ENCODE results near the gene PRDM16. TPM values are rescaled to one million over a fixed set of nuclear protein-coding genes. Genes with fewer than 3 reads are reported as not detected.
A peak's percentile ranks its signal among the peaks of the same experiment; 100 is the strongest.

The PRDM16 gene
- total RNA-seq, 1 experiment from 2014 or later, result 0.17 TPM

GRCh38 chr1:3024019-3024418 is 45.0 kb upstream of the PRDM16 start:
- DNase-seq, result peak; percentile 19
- peak; percentile 27; the same call in 1 of the 3 replicates for TF ChIP-seq CTCF (conservative IDR thresholded peaks at IDR 0.05)
- peaks cover 24% of the 10 kb centered on the region for H3K9me3 ChIP-seq (ENCODE audit: control insufficient read depth, low read depth, low read length)
- H3K9me3 Mint-ChIP-seq, result peaks cover 0 to 24% of the 10 kb centered on the region in 2 experiments; a peak in 2 of 5 replicates
- no peaks in the 10 kb centered on the region for H3K79me1 ChIP-seq (ENCODE audit: insufficient read depth, low read depth, low read length, poor library complexity, severe bottlenecking)
- H2BK12ac ChIP-seq (ENCODE audit: insufficient read length, low read depth, low read length), result no peak overlapping the region
- H3K18ac ChIP-seq (ENCODE audit: insufficient read length, low read depth, low read length), result no peak overlapping the region
- no peak overlapping the region for H3K56ac ChIP-seq (ENCODE audit: insufficient read length, low read depth, low read length)
- H3K27me3 Mint-ChIP-seq (ENCODE audit: low read depth), result peaks cover 2% of the 10 kb centered on the region
- no peak overlapping the region for H2BK20ac ChIP-seq (ENCODE audit: low read depth, low read length, poor library complexity, severe bottlenecking)
- H3K23me2 ChIP-seq (ENCODE audit: insufficient read length, low read depth, low read length, poor library complexity, severe bottlenecking), result no peaks in the 10 kb centered on the region
- no peaks in the 10 kb centered on the region for H3K27me3 ChIP-seq (ENCODE audit: insufficient read depth, low read length)
- H2BK15ac ChIP-seq (ENCODE audit: low read depth, low read length), result no peak overlapping the region
- H3K27ac ChIP-seq (ENCODE audit: insufficient read length, low read depth, low read length), result no peak overlapping the region
- H2AFZ ChIP-seq (ENCODE audit: low read length), result no peak overlapping the region
- no peaks in the 10 kb centered on the region for H3K4me1 ChIP-seq (ENCODE audit: insufficient read depth, low read length)
- H2BK120ac ChIP-seq (ENCODE audit: low read depth, low read length, poor library complexity, severe bottlenecking), result no peak overlapping the region
- WGBS (ENCODE audit: extremely low coverage, insufficient read length, low lambda C conversion rate), result no CpG with 5 or more reads among the region's 9 CpGs
- no peak overlapping the region for H2BK5ac ChIP-seq (ENCODE audit: insufficient read length, low read length)
- no peak overlapping the region for H4K8ac ChIP-seq (replicated peaks; ENCODE audit: insufficient read length, low read depth, low read length)
- no peak overlapping the region for H3K23ac ChIP-seq (ENCODE audit: insufficient read length, low read depth, low read length)
- H3K79me2 ChIP-seq (ENCODE audit: insufficient read depth, low read length), result no peaks in the 10 kb centered on the region
- H3K36me3 Mint-ChIP-seq (ENCODE audit: insufficient read depth in 1 of 3, low read depth in 3 of 3), result peaks cover 0 to 18% (median 0%) of the 10 kb centered on the region in 3 experiments; a peak in 2 of 7 replicates
- H2AK5ac ChIP-seq (ENCODE audit: insufficient read length, low read length), result no peak overlapping the region
- H3K4me2 ChIP-seq (ENCODE audit: insufficient read depth, insufficient read length, low read length), result no peak overlapping the region
- peaks cover 0 to 10% of the 10 kb centered on the region in 2 experiments; a peak in 2 of 4 replicates for H3K4me1 Mint-ChIP-seq
- no peak overlapping the region for H3K4ac ChIP-seq (ENCODE audit: low read depth, low read length)
- no peak overlapping the region for H4K5ac ChIP-seq (ENCODE audit: insufficient read length, low read depth, low read length)
- H3T11ph ChIP-seq (ENCODE audit: low read length), result no peak overlapping the region
- H4K20me1 ChIP-seq (ENCODE audit: control insufficient read depth, insufficient read depth, insufficient read length), result no peaks in the 10 kb centered on the region
- no peak overlapping the region for H3K27ac Mint-ChIP-seq
- no peak overlapping the region for H4K91ac ChIP-seq (ENCODE audit: insufficient read length, low read depth, low read length)
- no peak overlapping the region for H3K4me3 Mint-ChIP-seq
- H3K9ac ChIP-seq (ENCODE audit: extremely low read depth, insufficient read length, low read length), result no peak overlapping the region
- H3K14ac ChIP-seq (ENCODE audit: insufficient read depth, low read length), result no peak overlapping the region

All from H9 (cell line).